Measurements from ENCODE around the gene PSMB7.
A peak's percentile ranks its signal among the peaks of the same experiment; 100 is the strongest.

The PSMB7 gene

DNA sequence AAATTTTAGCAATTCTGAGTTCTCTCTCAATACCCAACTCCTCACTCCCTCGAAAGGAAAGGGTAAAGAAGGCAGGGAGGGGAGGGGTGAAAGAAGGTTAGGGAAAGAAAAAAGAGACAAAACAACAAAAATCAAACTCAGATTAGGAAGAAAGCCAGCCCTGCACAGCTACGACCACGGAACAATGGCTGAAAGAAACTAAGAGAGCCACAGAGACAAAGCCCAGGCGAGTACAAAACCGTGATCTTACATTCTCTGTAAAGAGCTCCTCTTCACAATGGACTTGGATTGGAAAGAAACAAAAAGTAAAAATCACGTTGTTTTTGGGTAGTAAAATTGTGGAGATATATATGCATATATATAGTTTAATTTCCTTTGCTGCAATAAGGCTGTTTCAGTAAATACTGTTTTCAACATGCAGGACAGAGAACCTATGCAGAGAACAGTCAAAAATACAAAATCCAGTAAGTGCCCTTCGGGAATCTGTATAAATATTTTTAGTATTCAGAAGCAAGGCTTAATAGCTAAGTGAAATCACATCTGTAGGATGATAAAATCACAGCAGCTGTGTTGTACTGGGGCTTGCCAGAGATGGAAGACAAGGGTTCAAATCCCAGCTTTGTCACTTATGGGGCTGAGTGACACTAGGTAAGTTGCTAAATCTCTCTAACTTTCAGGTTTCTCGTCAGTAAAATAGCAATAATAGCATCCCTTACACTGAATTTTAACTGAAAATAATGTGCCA is 16.9 kb downstream of the PSMB7 start:
- H3K36me3 ChIP-seq (ENCODE audit: insufficient read depth, low read length) = peaks cover 73% of the 10 kb centered on the region
- no peaks in the 10 kb centered on the region for H3K4me1 ChIP-seq (ENCODE audit: insufficient read depth, low read length)
- no peak for DNase-seq

GRCh38 chr9:124395826-124396225 is 19.4 kb downstream of the PSMB7 start:
- no peak for DNase-seq
- H3K9ac ChIP-seq (ENCODE audit: low read depth, low read length) = no peak overlapping the region
- no peaks in the 10 kb centered on the region for H3K9me3 ChIP-seq (ENCODE audit: insufficient read depth, low read length, severe bottlenecking)
- no peak for ATAC-seq (ENCODE audit: insufficient read depth, low read depth)
- H3K4me2 ChIP-seq (ENCODE audit: insufficient read depth, low read length) = no peak overlapping the region
- H3K79me2 ChIP-seq (ENCODE audit: insufficient read depth, low read length) = peaks cover 100% of the 10 kb centered on the region
- H2AFZ ChIP-seq (ENCODE audit: low read depth, low read length) = no peak overlapping the region
- H4K20me1 ChIP-seq (ENCODE audit: insufficient read depth, low read length) = peaks cover 77% of the 10 kb centered on the region
- no peak overlapping the region for H3K4me3 ChIP-seq (ENCODE audit: low read depth in 1 of 2, low read length in 2 of 2)
- H3K4me1 ChIP-seq (ENCODE audit: insufficient read depth, low read length) = no peaks in the 10 kb centered on the region
- H3K27ac ChIP-seq (ENCODE audit: low read length) = no peak overlapping the region
- TF ChIP-seq EZH2 (IDR thresholded peaks at IDR 0.05; ENCODE audit: borderline replicate concordance, low read depth, low read length, severe bottlenecking) (no peak), CTCF (IDR thresholded peaks at IDR 0.05; ENCODE audit: borderline replicate concordance, extremely low read depth, low read length, poor library complexity, severe bottlenecking) (no peak)
- H3K27me3 ChIP-seq (ENCODE audit: insufficient read depth, low read length, poor library complexity) = no peaks in the 10 kb centered on the region
- peaks cover 57% of the 10 kb centered on the region for H3K36me3 ChIP-seq (ENCODE audit: insufficient read depth, low read length)

More for the DNA sequence above, 16.9 kb downstream of the PSMB7 start:
- Histone ChIP-seq H3K79me2 (ENCODE audit: insufficient read depth, low read length) (peaks cover 100% of the 10 kb centered on the region), H3K9me3 (ENCODE audit: insufficient read depth, low read length, severe bottlenecking) (no peaks in the 10 kb centered on the region), H3K27ac (ENCODE audit: low read length) (no peak overlapping the region), H2AFZ (ENCODE audit: low read depth, low read length) (no peak overlapping the region), H3K9ac (ENCODE audit: low read depth, low read length) (no peak overlapping the region), H3K27me3 (ENCODE audit: insufficient read depth, low read length, poor library complexity) (no peaks in the 10 kb centered on the region), H3K4me2 (ENCODE audit: insufficient read depth, low read length) (no peak overlapping the region), H3K4me3 (ENCODE audit: low read depth in 1 of 2, low read length in 2 of 2) (no peak overlapping the region), H4K20me1 (ENCODE audit: insufficient read depth, low read length) (peaks cover 68% of the 10 kb centered on the region)
- no peak for ATAC-seq (ENCODE audit: insufficient read depth, low read depth)
- TF ChIP-seq EZH2 (IDR thresholded peaks at IDR 0.05; ENCODE audit: borderline replicate concordance, low read depth, low read length, severe bottlenecking) (no peak), CTCF (IDR thresholded peaks at IDR 0.05; ENCODE audit: borderline replicate concordance, extremely low read depth, low read length, poor library complexity, severe bottlenecking) (no peak)

DNA sequence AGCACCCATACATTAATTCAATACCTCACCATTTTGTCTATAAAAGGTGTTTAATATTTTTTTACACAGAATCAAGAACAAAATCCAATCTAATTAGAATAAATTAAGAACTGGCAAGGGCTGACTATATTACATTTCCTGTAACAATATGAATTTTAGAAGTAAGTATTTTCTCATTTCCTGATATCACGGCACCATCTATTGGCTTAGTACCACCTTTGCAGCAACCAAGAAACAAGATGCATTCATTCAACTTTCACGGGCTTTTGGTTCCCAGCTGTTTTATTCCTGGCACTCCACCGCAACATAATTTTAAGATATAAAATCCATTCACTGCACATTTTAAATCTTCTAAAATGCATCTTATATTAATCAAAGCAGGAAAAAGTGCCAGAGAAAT is 20.6 kb downstream of the PSMB7 start:
- H4K20me1 ChIP-seq (ENCODE audit: insufficient read depth, low read length) = peaks cover 69% of the 10 kb centered on the region
- H2AFZ ChIP-seq (ENCODE audit: low read depth, low read length) = no peak overlapping the region
- H3K36me3 ChIP-seq (ENCODE audit: insufficient read depth, low read length) = peaks cover 47% of the 10 kb centered on the region
- no peaks in the 10 kb centered on the region for H3K27me3 ChIP-seq (ENCODE audit: insufficient read depth, low read length, poor library complexity)
- H3K4me2 ChIP-seq (ENCODE audit: insufficient read depth, low read length) = no peak overlapping the region
- no peaks in the 10 kb centered on the region for H3K9me3 ChIP-seq (ENCODE audit: insufficient read depth, low read length, severe bottlenecking)
- no peak overlapping the region for H3K4me3 ChIP-seq (ENCODE audit: low read depth in 1 of 2, low read length in 2 of 2)
- H3K27ac ChIP-seq (ENCODE audit: low read length) = no peak overlapping the region
- no peak for DNase-seq
- no peaks in the 10 kb centered on the region for H3K4me1 ChIP-seq (ENCODE audit: insufficient read depth, low read length)
- no peak for ATAC-seq (ENCODE audit: insufficient read depth, low read depth)
- H3K9ac ChIP-seq (ENCODE audit: low read depth, low read length) = no peak overlapping the region
- H3K79me2 ChIP-seq (ENCODE audit: insufficient read depth, low read length) = peaks cover 100% of the 10 kb centered on the region
- TF ChIP-seq CTCF (IDR thresholded peaks at IDR 0.05; ENCODE audit: borderline replicate concordance, extremely low read depth, low read length, poor library complexity, severe bottlenecking) (peak; percentile 13), EZH2 (IDR thresholded peaks at IDR 0.05; ENCODE audit: borderline replicate concordance, low read depth, low read length, severe bottlenecking) (no peak)
